RWPE2 (cell line): ENCODE results near the gene PRDM2.
A peak's percentile ranks its signal among the peaks of the same experiment; 100 is the strongest.

Experiments
- ATAC-seq: fragments of 200-7000 bp; cut with Tn5 transposase; 3 replicates; pipeline ENCODE4 v1.9.1; 2021; ENCODE audit warnings: low read depth
- DNase-seq: peaks from one replicate; pipeline ENCODE4 v3.0.0-alpha.2; 2020; ENCODE audit warnings: low spot score
- H3K27ac ChIP-seq: fragments of 450-650 bp; 2 replicates; pipeline ENCODE4 v1.5.1; 2017; ENCODE audit warnings: mild to moderate bottlenecking; ENCODE audit not compliant: poor library complexity, severe bottlenecking
- H3K27me3 ChIP-seq: fragments of 250-450 bp; sonication (Bioruptor Pico); 2 replicates; pipeline ENCODE4 v1.5.1; 2021; ENCODE audit warnings: mild to moderate bottlenecking, moderate library complexity; ENCODE audit not compliant: insufficient read depth, poor library complexity, severe bottlenecking
- H3K36me3 ChIP-seq: fragments of 250-450 bp; sonication (Bioruptor Pico); 2 replicates; pipeline ENCODE4 v1.5.1; 2020; ENCODE audit warnings: low read depth, mild to moderate bottlenecking, moderate library complexity
- H3K4me1 ChIP-seq: fragments of 250-450 bp; sonication (Bioruptor Pico); 2 replicates; pipeline ENCODE4 v1.5.1; 2021; ENCODE audit warnings: mild to moderate bottlenecking, moderate library complexity; ENCODE audit not compliant: insufficient read depth, poor library complexity, severe bottlenecking
- H3K4me3 ChIP-seq: fragments of 250-450 bp; sonication (Bioruptor Pico); 2 replicates; pipeline ENCODE4 v1.5.1; 2021; ENCODE audit warnings: mild to moderate bottlenecking, moderate library complexity; ENCODE audit not compliant: severe bottlenecking
- H3K9me3 ChIP-seq: fragments of 250-450 bp; sonication (Bioruptor Pico); 2 replicates; pipeline ENCODE4 v1.5.1; 2021; ENCODE audit warnings: mild to moderate bottlenecking, moderate library complexity; ENCODE audit not compliant: severe bottlenecking
- TF ChIP-seq, protein P1 (sequence below): fragments of 450-650 bp; IDR thresholded peaks from one replicate; pipeline ENCODE4 v1.5.1; 2017; ENCODE audit warnings: mild to moderate bottlenecking, moderate library complexity; ENCODE audit not compliant: poor library complexity, severe bottlenecking

Gene PRDM2

DNA sequence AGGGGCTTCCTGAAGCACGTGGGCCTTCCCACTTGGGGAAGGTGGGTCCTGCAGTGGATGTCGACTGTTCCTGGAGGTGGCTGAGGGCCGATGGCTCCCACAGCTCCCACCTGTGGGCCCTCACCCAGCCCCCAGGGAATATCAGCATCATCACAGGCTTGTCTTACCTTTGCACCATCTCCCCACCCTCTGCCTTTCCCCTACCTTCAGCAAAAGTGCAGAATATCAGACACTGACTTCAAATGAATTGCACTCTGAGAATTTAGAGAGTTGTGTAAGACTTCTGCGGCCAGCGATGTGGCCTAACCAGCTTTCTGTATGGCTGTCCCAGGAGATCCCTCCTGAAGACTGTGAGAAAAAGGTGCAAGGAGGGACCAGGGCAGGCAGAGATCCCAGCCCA, 105.4 kb downstream of the PRDM2 start:
- Histone ChIP-seq H3K4me1 (peaks cover 3% of the 10 kb centered on the region), H3K4me3 (no peak overlapping the region), H3K27ac (no peak overlapping the region), H3K36me3 (no peaks in the 10 kb centered on the region), H3K27me3 (no peaks in the 10 kb centered on the region), H3K9me3 (no peaks in the 10 kb centered on the region)
- ATAC-seq (no peak), DNase-seq (no peak)
- TF ChIP-seq, protein P1, sequence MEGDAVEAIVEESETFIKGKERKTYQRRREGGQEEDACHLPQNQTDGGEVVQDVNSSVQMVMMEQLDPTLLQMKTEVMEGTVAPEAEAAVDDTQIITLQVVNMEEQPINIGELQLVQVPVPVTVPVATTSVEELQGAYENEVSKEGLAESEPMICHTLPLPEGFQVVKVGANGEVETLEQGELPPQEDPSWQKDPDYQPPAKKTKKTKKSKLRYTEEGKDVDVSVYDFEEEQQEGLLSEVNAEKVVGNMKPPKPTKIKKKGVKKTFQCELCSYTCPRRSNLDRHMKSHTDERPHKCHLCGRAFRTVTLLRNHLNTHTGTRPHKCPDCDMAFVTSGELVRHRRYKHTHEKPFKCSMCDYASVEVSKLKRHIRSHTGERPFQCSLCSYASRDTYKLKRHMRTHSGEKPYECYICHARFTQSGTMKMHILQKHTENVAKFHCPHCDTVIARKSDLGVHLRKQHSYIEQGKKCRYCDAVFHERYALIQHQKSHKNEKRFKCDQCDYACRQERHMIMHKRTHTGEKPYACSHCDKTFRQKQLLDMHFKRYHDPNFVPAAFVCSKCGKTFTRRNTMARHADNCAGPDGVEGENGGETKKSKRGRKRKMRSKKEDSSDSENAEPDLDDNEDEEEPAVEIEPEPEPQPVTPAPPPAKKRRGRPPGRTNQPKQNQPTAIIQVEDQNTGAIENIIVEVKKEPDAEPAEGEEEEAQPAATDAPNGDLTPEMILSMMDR = no peak

DNA sequence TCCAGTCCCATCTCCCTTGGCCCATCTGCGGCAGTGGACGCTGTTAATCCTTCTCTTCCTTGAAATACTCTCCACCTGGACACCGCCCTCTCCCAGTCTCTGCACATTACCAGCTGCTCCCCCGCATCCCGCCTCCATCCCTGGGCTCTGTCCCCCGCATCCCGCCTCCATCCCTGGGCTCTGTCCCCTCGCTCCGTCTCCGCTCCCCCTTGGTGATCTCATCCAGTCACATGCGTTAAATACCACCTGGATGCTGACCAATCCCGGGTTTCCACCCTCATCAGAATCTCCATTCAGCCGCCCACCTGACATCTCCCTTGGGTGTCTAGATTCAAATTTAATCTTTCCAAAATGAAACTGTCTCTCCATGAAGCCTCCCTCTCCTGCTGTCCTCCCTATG, 106.1 kb downstream of the PRDM2 start:
- Histone ChIP-seq H3K27ac (no peak overlapping the region), H3K4me3 (no peak overlapping the region), H3K9me3 (no peaks in the 10 kb centered on the region), H3K27me3 (no peaks in the 10 kb centered on the region), H3K4me1 (peaks cover 3% of the 10 kb centered on the region), H3K36me3 (no peaks in the 10 kb centered on the region)
- DNase-seq (no peak), ATAC-seq (no peak)
- TF ChIP-seq, protein P1 = no peak

DNA sequence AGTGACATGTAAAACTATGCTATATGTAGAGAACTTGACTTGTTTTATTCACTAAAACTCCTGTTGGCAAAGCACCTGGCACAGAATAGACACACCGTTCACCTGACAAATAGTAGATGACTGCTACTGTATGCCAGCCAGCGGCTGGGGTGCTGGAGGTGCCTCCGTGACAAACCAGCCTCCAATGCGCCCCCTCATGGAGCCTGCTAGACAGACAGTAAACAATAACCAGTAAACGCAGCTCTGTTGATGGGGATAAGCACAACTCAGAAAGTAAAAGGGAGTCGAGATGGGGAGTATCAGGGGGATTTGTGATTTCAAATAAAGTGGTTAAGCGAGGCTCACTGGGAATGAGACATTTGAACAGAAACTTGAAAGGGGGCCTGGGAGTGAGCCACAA, 107.2 kb downstream of the PRDM2 start:
- Histone ChIP-seq H3K4me1 (no peaks in the 10 kb centered on the region), H3K27ac (no peak overlapping the region), H3K9me3 (no peaks in the 10 kb centered on the region), H3K36me3 (no peaks in the 10 kb centered on the region), H3K27me3 (no peaks in the 10 kb centered on the region), H3K4me3 (no peak overlapping the region)
- TF ChIP-seq, protein P1 = peak; percentile 36
- DNase-seq (no peak), ATAC-seq (peak; percentile 47; the same call in 2 of the 3 replicates)

DNA sequence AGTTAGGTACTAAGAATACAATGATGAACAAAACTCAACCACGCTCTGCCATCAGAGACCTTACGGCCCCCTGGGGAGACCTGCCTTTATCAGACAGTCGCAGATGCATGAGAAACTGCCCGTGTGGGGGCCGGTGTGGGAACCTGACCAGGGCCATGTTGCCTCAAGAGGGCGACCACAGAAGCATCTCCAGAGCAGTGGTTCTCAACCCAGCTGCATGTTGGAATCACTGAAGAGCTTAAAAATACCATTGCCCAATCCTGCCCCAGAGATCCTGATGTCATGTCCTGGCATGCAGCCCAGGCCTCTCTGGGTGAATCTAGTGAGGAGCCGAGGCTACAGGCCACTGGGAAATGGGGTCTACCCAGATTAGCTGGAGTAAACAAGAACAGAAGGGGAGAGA, 108.7 kb downstream of the PRDM2 start:
- no peak overlapping the region for H3K27ac ChIP-seq
- no peaks in the 10 kb centered on the region for H3K36me3 ChIP-seq
- H3K4me1 ChIP-seq = no peaks in the 10 kb centered on the region
- DNase-seq = no peak
- no peaks in the 10 kb centered on the region for H3K27me3 ChIP-seq
- no peaks in the 10 kb centered on the region for H3K9me3 ChIP-seq
- ATAC-seq = peak; percentile 44; the same call in 2 of the 3 replicates
- TF ChIP-seq, protein P1 = no peak
- H3K4me3 ChIP-seq = no peak overlapping the region

DNA sequence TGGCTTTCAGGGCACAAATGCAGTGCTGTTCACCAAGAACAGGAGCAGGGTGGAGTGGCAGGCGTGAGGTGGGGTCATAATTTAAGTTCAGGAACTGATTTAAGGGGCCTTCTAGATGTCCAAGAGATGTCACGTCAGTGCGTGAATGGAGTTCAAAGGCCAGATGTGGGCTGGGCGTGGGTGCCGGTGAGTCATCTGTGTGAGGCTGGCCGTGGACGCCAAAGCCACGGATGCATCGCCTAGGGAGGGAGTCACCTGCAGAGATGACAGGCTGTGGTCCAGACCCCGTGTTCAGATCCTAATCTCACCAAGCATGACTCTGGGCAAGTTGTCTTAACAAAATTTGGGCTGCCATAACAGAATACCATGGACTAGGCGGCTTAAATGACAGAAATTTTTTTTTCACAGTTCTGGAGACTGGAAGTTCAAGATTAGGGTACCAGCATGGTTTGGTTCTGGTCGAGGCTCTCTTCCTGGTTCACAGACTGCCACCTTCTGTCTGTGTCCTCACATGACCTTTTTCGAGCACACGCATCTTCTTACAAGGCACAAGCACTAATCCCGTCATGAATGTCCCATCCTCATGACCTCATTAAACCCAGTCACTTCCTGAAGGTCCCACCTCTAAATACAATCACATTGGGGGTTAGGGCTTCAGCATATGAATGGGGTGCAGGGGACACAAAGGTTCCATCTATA, 109.6 kb downstream of the PRDM2 start:
- H3K27me3 ChIP-seq = no peaks in the 10 kb centered on the region
- DNase-seq = no peak
- TF ChIP-seq, protein P1 = no peak
- no peak for ATAC-seq
- H3K36me3 ChIP-seq = no peaks in the 10 kb centered on the region
- no peaks in the 10 kb centered on the region for H3K9me3 ChIP-seq
- H3K4me3 ChIP-seq = no peak overlapping the region
- H3K4me1 ChIP-seq = no peaks in the 10 kb centered on the region
- no peak overlapping the region for H3K27ac ChIP-seq
